IPS-NIHi11 (cell line): ENCODE results near the gene HIVEP2.
A peak's percentile ranks its signal among the peaks of the same experiment; 100 is the strongest.

ENCODE experiments used
- DNase-seq: peaks from one replicate; pipeline ENCODE4 v3.0.0; 2012; ENCODE audit warnings: mixed read lengths, low spot score

Gene HIVEP2

GRCh38 chr6:142914937-142915697, 29.9 kb downstream of the HIVEP2 start:
- no peak for DNase-seq

GRCh38 chr6:142914369-142914768, 30.6 kb downstream of the HIVEP2 start:
- no peak for DNase-seq

GRCh38 chr6:142913511-142914047, 31.4 kb downstream of the HIVEP2 start:
- no peak for DNase-seq

- no peak for DNase-seq
Observed at GRCh38 chr6:142913036-142913510, 31.9 kb downstream of the HIVEP2 start.

GRCh38 chr6:142912125-142912524, 32.9 kb downstream of the HIVEP2 start:
- DNase-seq, result peak; percentile 20

- DNase-seq, result no peak
Observed at GRCh38 chr6:142911430-142911829, 33.5 kb downstream of the HIVEP2 start.

- no peak for DNase-seq
Observed at GRCh38 chr6:142909686-142910085, 35.3 kb downstream of the HIVEP2 start.

GRCh38 chr6:142908235-142908634, 36.7 kb downstream of the HIVEP2 start:
- no peak for DNase-seq

- DNase-seq, result no peak
Observed at GRCh38 chr6:142907544-142907943, 37.4 kb downstream of the HIVEP2 start.

- no peak for DNase-seq
Observed at GRCh38 chr6:142906945-142907470, 38.0 kb downstream of the HIVEP2 start.

- DNase-seq, result no peak
Observed at GRCh38 chr6:142903812-142904211, 41.2 kb downstream of the HIVEP2 start.

GRCh38 chr6:142902636-142903053, 42.3 kb downstream of the HIVEP2 start:
- no peak for DNase-seq

GRCh38 chr6:142901611-142902010, 43.4 kb downstream of the HIVEP2 start:
- no peak for DNase-seq

GRCh38 chr6:142900227-142900971, 44.6 kb downstream of the HIVEP2 start:
- DNase-seq, result no peak

- no peak for DNase-seq
Observed at GRCh38 chr6:142898927-142899895, 45.8 kb downstream of the HIVEP2 start.

- no peak for DNase-seq
Observed at GRCh38 chr6:142897659-142898058, 47.3 kb downstream of the HIVEP2 start.

GRCh38 chr6:142896732-142897131, 48.2 kb downstream of the HIVEP2 start:
- DNase-seq, result no peak

GRCh38 chr6:142893088-142893487, 51.9 kb downstream of the HIVEP2 start:
- DNase-seq, result no peak

GRCh38 chr6:142892254-142893021, 52.5 kb downstream of the HIVEP2 start:
- DNase-seq, result no peak

- DNase-seq, result no peak
Observed at GRCh38 chr6:142891454-142891853, 53.5 kb downstream of the HIVEP2 start.

GRCh38 chr6:142888456-142888855, 56.5 kb downstream of the HIVEP2 start:
- no peak for DNase-seq
